ENCODE data around the gene DDX27. TPM values are rescaled to one million over a fixed set of nuclear protein-coding genes. Genes with fewer than 3 reads are reported as not detected.

The DDX27 gene
- total and polyA plus RNA-seq, 2 of the 13 experiments (the other 11 are each of a cell fraction or from before 2014, with no cell fraction given), result 42.6 to 72.8 TPM

- TF ChIP-seq ZNF660 (CRISPR knock-in tag; IDR thresholded peaks at IDR 0.05; ENCODE audit: borderline replicate concordance, low read depth) (no peak), SATB2 (CRISPR knock-in tag; IDR thresholded peaks at IDR 0.05) (no peak), FOXK2 (IDR thresholded peaks at IDR 0.05) (no peak), POGZ (CRISPR knock-in tag; IDR thresholded peaks at IDR 0.05) (peak; percentile 52; the same call in 1 of the 2 replicates), RBM39 (IDR thresholded peaks at IDR 0.05; ENCODE audit: low read depth, low read length, poor library complexity, severe bottlenecking) (no peak), ZSCAN30 (CRISPR knock-in tag; IDR thresholded peaks at IDR 0.05) (no peak), ELF3 (CRISPR knock-in tag; IDR thresholded peaks at IDR 0.05) (peak; percentile 99), FLYWCH1 (CRISPR knock-in tag; IDR thresholded peaks at IDR 0.05) (no peak), ZNF878 (CRISPR knock-in tag; IDR thresholded peaks at IDR 0.05) (no peak), RAD51 (IDR thresholded peaks at IDR 0.05; ENCODE audit: borderline replicate concordance) (no peak), SIN3A (IDR thresholded peaks at IDR 0.05; ENCODE audit: borderline replicate concordance, low read depth, low read length) (peak; percentile 60; the same call in 1 of the 2 replicates), NFKB2 (CRISPR knock-in tag; IDR thresholded peaks at IDR 0.05; ENCODE audit: borderline replicate concordance) (no peak), CBFB (CRISPR knock-in tag; IDR thresholded peaks at IDR 0.05) (no peak), ADNP (CRISPR knock-in tag; IDR thresholded peaks at IDR 0.05) (no peak; the same call in 1 of the 2 replicates), ZNF253 (CRISPR knock-in tag; IDR thresholded peaks at IDR 0.05; ENCODE audit: borderline replicate concordance) (no peak), ZNF207 (IDR thresholded peaks at IDR 0.05; ENCODE audit: borderline replicate concordance) (no peak), SMYD3 (CRISPR knock-in tag; IDR thresholded peaks at IDR 0.05) (no peak), CBX1 (IDR thresholded peaks at IDR 0.05; ENCODE audit: low read depth) (no peak), ZNF83 (CRISPR knock-in tag; IDR thresholded peaks at IDR 0.05; ENCODE audit: borderline replicate concordance) (peak; percentile 38; the same call in 1 of the 2 replicates), KDM2A (CRISPR knock-in tag; IDR thresholded peaks at IDR 0.05; ENCODE audit: borderline replicate concordance, low read depth) (peak; percentile 87), REPIN1 (CRISPR knock-in tag; IDR thresholded peaks at IDR 0.05; ENCODE audit: borderline replicate concordance, low read depth) (peak; percentile 30; the same call in 1 of the 2 replicates)
These were observed 2.1 kb upstream of the DDX27 start (continued) for GRCh38 chr20:49216991-49217578.
